ENCODE data around the gene PI4KA. TPM values are rescaled to one million over a fixed set of nuclear protein-coding genes. Genes with fewer than 3 reads are reported as not detected.

Gene PI4KA
- total RNA-seq, 1 donor from 2014 or later, result 80.4 TPM

DNA sequence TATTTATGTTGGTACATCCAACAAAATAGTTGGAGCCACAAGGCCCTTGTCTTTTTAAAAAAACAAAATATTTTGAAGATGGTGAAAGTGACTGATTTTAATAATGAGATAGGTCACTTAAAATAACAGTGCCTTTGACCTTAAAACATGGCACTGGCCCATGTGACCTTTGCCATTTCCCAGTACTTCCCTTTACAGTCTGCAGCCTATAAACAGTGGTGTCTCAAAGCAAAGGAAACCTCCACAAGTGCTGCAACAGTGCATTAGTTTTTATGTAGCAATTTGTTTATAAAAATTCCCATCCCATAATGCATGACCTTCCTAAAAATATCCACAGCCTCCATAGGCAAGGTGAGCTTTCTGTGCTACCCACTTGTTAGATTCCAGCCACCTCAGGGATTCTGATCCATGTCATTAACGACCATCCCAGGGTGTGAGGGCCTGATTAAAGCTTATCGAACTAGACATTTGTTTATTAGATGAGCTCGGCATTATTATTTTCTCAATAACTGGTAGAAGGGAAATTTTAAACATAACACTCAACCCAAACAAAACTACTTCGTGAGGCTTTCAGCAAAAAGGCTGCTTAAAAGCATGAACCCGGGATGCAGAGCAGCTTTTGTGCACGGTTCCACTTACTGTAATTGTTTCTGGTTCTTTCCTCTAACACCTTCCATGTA lies 30.6 kb upstream of the PI4KA start:
- H3K4me3 Mint-ChIP-seq, result no peak overlapping the region

DNA sequence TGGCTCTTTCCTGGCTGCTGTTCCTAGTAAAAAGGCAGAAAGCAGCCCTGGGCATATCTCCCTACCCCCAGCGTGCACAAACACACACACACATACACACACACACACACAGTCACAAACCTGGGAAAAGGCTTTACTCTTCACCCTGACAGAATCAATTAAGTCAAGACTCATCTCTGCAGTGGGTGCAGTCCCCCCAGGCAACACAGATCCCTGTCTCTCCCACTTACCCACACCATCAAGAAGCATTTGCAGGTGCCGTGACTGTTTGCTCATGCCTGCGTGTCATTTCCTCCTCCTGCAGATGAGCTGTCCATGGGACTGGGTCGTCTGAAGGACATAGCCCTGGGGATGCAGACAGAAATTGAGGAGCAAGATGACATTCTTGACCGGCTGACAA lies 28.8 kb upstream of the PI4KA start:
- no peaks in the 10 kb centered on the region for H3K4me1 Mint-ChIP-seq (ENCODE audit: low read depth)
- intact Hi-C loops (cut with micrococcal nuclease), result no loop called here
- H3K27ac Mint-ChIP-seq, result no peak overlapping the region
- H3K36me3 Mint-ChIP-seq (ENCODE audit: low read depth), result peaks cover 26% of the 10 kb centered on the region
- no peak for DNase-seq (ENCODE audit: low spot score)
- no peak overlapping the region for H3K4me3 Mint-ChIP-seq
- no peaks in the 10 kb centered on the region for H3K9me3 Mint-ChIP-seq
- no peaks in the 10 kb centered on the region for H3K27me3 Mint-ChIP-seq (ENCODE audit: insufficient read depth)

More for the DNA sequence above, 30.6 kb upstream of the PI4KA start:
- Mint-ChIP-seq H3K27me3 (ENCODE audit: insufficient read depth) (no peaks in the 10 kb centered on the region), H3K27ac (no peak overlapping the region), H3K9me3 (no peaks in the 10 kb centered on the region), H3K36me3 (ENCODE audit: low read depth) (peaks cover 24% of the 10 kb centered on the region), H3K4me1 (ENCODE audit: low read depth) (no peaks in the 10 kb centered on the region)
- no peak for DNase-seq (ENCODE audit: low spot score)
- intact Hi-C loops (cut with micrococcal nuclease), result no loop called here

DNA sequence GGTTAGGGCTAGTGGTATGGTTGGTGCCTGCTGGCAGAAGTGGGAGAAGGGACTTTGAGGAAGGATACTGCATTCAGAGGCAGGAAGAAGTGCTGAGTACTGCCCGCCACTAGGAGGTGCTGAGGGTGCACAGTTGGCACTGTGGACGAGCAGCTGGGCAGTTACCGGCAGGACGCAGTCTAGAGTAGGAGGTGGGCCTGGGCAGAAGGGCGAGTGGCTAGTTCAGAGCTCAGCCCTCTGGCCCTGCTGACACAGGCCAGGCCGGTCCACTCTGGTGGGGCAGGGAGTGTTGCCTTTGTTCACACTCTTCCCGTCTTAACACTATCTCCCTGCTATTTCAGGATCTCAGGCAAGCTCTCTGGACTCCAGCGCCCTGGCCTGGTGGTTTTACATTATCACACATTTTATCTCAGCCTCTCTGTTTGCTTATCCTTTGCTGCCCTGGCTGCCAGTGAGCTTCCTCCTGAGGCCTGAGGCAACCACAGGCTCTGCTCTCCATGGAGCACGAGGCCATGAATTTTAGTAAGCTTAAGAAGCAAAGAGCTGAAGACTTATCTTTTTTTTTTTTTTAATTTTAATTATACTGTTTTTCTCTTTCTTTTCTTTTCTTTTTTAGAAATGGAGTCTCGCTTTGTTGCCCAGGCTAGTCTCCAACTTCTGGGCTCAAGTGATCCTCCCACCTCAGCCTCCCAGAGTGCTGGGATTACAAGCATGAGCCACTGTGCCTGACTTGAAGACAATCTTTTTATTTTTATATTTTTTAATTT lies 27.1 kb upstream of the PI4KA start:
- peak; percentile 12 for DNase-seq (ENCODE audit: low spot score)
- no peaks in the 10 kb centered on the region for H3K27me3 Mint-ChIP-seq (ENCODE audit: insufficient read depth)
- no peaks in the 10 kb centered on the region for H3K4me1 Mint-ChIP-seq (ENCODE audit: low read depth)
- H3K4me3 Mint-ChIP-seq, result no peak overlapping the region
- intact Hi-C loops (cut with micrococcal nuclease), result no loop called here
- peaks cover 31% of the 10 kb centered on the region for H3K36me3 Mint-ChIP-seq (ENCODE audit: low read depth)
- no peak overlapping the region for H3K27ac Mint-ChIP-seq
- H3K9me3 Mint-ChIP-seq, result no peaks in the 10 kb centered on the region

DNA sequence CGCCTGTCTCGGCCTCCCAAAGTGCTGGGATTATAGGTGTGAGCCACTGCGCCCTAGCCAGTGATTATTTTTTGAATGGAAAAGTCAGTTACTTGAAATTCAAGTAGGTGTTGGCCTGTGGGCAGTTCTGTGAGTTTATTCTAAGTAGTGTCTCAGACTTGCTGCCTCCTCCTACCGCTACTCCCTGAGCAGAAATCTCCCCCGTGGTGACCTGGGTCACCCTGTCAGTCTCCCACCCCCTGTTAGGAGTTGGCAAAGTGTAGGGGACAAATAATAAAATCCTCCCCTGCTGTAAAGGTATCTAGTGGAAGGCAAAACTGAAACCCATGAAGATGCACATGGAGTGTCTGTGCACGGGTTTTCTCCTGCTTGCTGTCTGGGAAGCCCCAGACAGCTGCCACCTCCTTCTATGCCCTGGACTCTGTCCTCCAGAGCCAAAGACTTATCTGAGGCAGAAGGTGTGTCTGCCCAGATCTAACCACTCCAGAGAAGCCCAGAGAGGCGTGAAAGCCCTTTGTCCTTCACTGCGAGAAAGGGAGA lies 26.5 kb upstream of the PI4KA start:
- Mint-ChIP-seq H3K4me1 (ENCODE audit: low read depth) (no peaks in the 10 kb centered on the region), H3K36me3 (ENCODE audit: low read depth) (peaks cover 34% of the 10 kb centered on the region), H3K27ac (no peak overlapping the region), H3K27me3 (ENCODE audit: insufficient read depth) (no peaks in the 10 kb centered on the region), H3K9me3 (no peaks in the 10 kb centered on the region), H3K4me3 (no peak overlapping the region)
- intact Hi-C loops (cut with micrococcal nuclease), result no loop called here
- no peak for DNase-seq (ENCODE audit: low spot score)

DNA sequence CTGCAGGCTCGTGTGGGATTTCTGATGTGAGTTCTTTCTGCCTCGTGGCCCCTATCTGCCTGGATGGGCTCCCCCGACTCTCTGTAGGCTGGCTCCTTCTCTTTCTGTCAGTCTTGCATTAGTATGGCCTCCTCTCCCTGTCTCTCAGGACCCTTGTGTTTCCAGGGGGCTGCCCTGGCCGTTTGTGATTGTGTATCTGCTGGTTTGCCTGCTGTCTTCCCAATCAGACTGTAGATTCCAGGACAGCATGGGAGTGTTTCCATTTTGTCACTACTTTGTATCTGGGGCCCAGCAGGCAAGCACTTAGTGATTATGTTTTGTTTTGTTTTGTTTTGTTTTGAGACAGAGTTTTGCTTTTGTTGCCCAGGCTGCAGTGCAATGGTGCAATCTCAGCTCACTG lies 25.8 kb upstream of the PI4KA start:
- H3K27ac Mint-ChIP-seq, result peak overlapping the region; percentile 23
- H3K36me3 Mint-ChIP-seq (ENCODE audit: low read depth), result peaks cover 28% of the 10 kb centered on the region
- no peak for DNase-seq (ENCODE audit: low spot score)
- no peaks in the 10 kb centered on the region for H3K4me1 Mint-ChIP-seq (ENCODE audit: low read depth)
- no peaks in the 10 kb centered on the region for H3K9me3 Mint-ChIP-seq
- intact Hi-C loops (cut with micrococcal nuclease), result no loop called here
- no peak overlapping the region for H3K4me3 Mint-ChIP-seq
- H3K27me3 Mint-ChIP-seq (ENCODE audit: insufficient read depth), result no peaks in the 10 kb centered on the region

DNA sequence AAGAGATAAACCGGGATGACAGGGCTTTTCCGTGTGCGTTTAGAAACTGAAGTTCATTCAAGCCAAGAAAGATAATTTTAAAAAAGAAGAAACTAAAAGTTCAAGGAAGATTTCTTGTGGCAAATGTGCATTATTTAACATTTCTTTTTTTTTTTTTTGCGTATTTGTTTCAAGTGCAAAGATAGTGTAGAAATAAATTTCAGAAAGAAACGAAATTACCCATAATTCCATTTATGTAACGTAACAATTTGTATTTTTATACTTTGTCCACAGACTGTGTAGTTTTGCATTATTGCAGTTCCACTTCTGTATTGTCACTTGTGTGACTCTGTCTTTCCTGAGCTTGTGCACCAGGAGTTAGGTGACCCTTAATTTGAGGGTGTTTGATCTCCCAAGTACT lies 24.2 kb upstream of the PI4KA start:
- Mint-ChIP-seq H3K4me3 (no peak overlapping the region), H3K36me3 (ENCODE audit: low read depth) (peaks cover 22% of the 10 kb centered on the region), H3K27ac (no peak overlapping the region), H3K9me3 (no peaks in the 10 kb centered on the region), H3K27me3 (ENCODE audit: insufficient read depth) (no peaks in the 10 kb centered on the region), H3K4me1 (ENCODE audit: low read depth) (no peaks in the 10 kb centered on the region)
- DNase-seq (ENCODE audit: low spot score), result no peak
- intact Hi-C loops (cut with micrococcal nuclease), result no loop called here

DNA sequence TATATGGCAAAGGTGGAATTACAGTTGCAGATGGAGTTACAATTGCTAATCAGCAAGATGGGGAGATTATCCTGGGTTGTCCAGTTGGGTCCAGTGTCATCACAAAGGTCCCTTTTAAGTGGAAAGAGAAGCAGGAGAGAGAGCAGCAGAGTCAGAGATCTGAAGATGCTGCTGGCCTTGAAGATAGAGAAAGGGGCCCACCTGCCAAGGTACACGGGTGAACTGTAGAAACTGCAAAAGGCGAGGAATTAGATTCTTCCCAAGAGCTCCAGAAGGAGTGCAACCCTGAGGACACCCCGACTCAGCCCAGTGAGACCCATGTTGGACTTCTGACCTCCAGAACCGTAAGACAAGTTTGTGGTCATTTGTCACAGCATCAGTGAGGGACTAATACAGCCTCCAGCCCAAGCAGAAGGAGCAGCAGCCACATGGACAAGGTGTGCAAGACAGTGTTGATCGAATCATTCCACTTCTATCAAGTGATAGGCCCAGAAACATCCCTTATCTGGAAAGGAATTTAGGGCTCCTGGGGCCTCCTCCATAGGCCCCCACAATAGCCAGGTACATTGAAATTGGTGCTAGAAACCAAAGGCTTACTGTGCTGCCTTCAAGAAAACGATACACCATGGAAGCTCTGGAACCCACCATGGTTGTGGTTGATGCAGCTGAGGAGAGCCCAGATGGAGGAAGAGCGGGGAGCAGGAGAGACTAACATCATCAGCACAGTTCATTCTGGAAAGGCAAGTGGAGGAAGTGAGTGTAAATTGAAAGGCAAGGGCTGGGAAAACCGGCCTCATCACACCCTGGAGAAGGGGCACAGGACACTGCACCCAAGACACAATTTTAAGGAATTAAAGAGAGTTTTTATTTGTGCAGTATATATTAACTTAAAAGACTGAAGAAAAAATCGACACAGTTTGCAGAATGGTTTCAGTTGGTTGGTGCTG lies 23.5 kb upstream of the PI4KA start:
- H3K9me3 Mint-ChIP-seq, result no peaks in the 10 kb centered on the region
- H3K4me1 Mint-ChIP-seq (ENCODE audit: low read depth), result no peaks in the 10 kb centered on the region
- H3K27me3 Mint-ChIP-seq (ENCODE audit: insufficient read depth), result no peaks in the 10 kb centered on the region
- H3K4me3 Mint-ChIP-seq, result no peak overlapping the region
- no peak for DNase-seq (ENCODE audit: low spot score)
- intact Hi-C loops (cut with micrococcal nuclease), result no loop called here
- H3K36me3 Mint-ChIP-seq (ENCODE audit: low read depth), result peaks cover 17% of the 10 kb centered on the region
- H3K27ac Mint-ChIP-seq, result no peak overlapping the region

DNA sequence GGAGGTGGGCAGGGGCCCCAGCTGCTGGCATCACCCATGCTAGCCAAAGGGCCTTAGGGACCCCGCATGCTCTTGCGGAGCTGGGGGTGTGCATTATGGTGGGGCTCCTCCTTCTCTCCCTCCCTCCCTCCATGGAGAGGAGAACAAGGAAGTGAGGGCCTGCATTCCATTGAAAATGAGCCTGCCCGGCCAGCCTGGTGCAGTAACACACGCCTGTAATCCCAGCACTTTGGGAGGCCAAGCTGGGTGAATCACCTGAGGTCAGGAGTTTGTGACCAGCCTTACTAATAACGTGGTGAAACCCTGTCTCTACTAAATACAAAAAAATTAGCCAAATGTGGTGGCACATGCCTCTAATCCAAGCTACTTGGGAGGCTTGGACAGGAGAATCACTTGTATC lies 22.6 kb upstream of the PI4KA start:
- no peak overlapping the region for H3K27ac Mint-ChIP-seq
- no peaks in the 10 kb centered on the region for H3K4me1 Mint-ChIP-seq (ENCODE audit: low read depth)
- no peaks in the 10 kb centered on the region for H3K9me3 Mint-ChIP-seq
- peaks cover 17% of the 10 kb centered on the region for H3K36me3 Mint-ChIP-seq (ENCODE audit: low read depth)
- H3K27me3 Mint-ChIP-seq (ENCODE audit: insufficient read depth), result no peaks in the 10 kb centered on the region
- DNase-seq (ENCODE audit: low spot score), result no peak
- H3K4me3 Mint-ChIP-seq, result no peak overlapping the region
- intact Hi-C loops (cut with micrococcal nuclease), result no loop called here

DNA sequence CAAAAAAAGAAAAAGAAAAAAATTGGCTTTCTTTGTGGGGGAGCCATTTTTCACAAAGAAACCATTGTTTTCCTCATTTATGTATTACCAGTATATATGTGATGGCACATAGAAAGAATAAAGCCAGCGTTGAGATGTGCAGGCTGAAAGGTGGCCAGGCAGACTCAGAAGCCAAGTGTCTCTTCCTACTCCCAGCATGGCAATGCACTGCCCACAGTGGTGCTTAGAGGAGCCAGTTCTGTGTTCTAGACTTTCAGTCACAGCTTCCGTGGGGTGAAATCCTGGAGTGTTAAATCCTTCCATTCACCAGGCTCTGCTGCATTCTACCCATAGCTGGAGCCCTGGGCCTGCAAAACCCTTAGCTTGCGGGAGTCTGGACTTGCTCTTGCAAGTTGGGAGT lies 19.1 kb upstream of the PI4KA start:
- intact Hi-C loops (cut with micrococcal nuclease), result no loop called here
- H3K36me3 Mint-ChIP-seq (ENCODE audit: low read depth), result peaks cover 17% of the 10 kb centered on the region
- H3K4me1 Mint-ChIP-seq (ENCODE audit: low read depth), result no peaks in the 10 kb centered on the region
- no peak for DNase-seq (ENCODE audit: low spot score)
- H3K9me3 Mint-ChIP-seq, result no peaks in the 10 kb centered on the region
- H3K4me3 Mint-ChIP-seq, result no peak overlapping the region
- no peaks in the 10 kb centered on the region for H3K27me3 Mint-ChIP-seq (ENCODE audit: insufficient read depth)
- no peak overlapping the region for H3K27ac Mint-ChIP-seq

DNA sequence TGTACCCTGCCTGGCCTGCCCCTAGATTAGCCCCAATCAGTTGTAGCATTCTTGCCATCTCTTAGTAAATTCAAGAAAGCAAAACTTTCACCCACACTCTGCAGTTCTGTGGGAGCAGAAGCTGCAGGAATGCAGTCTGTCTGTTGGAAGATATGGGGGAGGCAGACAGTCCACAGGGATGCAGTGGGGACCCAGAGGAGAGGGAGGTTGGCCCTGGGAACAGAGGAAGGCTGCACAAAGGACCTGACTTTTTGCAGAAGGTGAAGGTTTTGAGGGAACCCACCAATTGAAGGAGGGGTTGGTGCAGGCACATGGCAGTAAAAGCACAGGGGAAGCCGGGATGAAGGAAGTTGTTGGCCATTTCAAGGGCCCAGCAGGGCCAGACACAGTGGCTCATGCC lies 16.7 kb upstream of the PI4KA start:
- no peak overlapping the region for H3K4me3 Mint-ChIP-seq
- peak overlapping the region; percentile 43 for H3K27ac Mint-ChIP-seq
- no peaks in the 10 kb centered on the region for H3K27me3 Mint-ChIP-seq (ENCODE audit: insufficient read depth)
- intact Hi-C loops (cut with micrococcal nuclease), result no loop called here
- no peak for DNase-seq (ENCODE audit: low spot score)
- H3K9me3 Mint-ChIP-seq, result no peaks in the 10 kb centered on the region
- H3K4me1 Mint-ChIP-seq (ENCODE audit: low read depth), result no peaks in the 10 kb centered on the region
- H3K36me3 Mint-ChIP-seq (ENCODE audit: low read depth), result peaks cover 7% of the 10 kb centered on the region

DNA sequence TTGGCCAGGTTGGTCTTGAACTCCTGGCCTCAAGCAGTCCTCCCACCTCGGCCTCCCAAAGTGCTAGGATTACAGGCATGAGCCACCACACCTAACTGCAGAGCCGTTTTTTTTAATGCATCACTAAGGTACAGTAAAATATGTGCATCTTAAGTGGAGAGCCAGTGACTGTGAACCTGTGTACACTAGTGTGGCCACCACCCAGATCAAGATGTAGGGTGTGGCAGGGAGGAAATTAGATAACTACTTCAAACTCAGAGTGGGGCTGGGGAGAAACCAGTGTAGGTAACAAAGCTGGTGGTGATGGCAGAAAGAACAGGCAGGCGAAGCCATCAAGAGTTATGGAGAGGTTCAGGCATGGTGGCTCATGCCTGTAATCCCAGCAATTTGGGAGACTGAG lies 14.6 kb upstream of the PI4KA start:
- intact Hi-C loops (cut with micrococcal nuclease), result no loop called here
- Mint-ChIP-seq H3K27ac (no peak overlapping the region), H3K4me1 (ENCODE audit: low read depth) (no peaks in the 10 kb centered on the region), H3K27me3 (ENCODE audit: insufficient read depth) (no peaks in the 10 kb centered on the region), H3K36me3 (ENCODE audit: low read depth) (peaks cover 7% of the 10 kb centered on the region), H3K4me3 (no peak overlapping the region), H3K9me3 (no peaks in the 10 kb centered on the region)
- DNase-seq (ENCODE audit: low spot score), result no peak

DNA sequence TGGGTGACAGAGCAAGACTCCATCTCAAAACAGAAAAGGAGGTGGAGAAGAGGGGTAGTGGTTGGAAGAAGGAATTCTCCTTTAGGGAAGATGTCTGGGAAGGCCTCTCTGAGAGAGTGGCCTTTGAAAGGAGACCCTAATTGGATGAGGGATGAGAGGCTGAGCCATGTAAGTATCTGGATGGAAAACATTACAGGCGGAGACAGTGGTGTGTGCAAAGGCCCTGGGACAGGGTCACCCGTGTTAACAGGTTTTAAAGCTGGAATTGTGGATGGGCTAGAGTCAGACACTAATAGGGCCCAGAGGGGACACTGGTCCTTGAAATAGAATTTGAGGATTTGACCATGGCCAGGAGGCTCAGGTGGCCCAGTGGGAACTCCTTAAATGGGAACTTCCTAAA lies 10.6 kb upstream of the PI4KA start:
- H3K4me1 Mint-ChIP-seq (ENCODE audit: low read depth), result peaks cover 19% of the 10 kb centered on the region
- H3K27me3 Mint-ChIP-seq (ENCODE audit: insufficient read depth), result no peaks in the 10 kb centered on the region
- H3K9me3 Mint-ChIP-seq, result no peaks in the 10 kb centered on the region
- H3K27ac Mint-ChIP-seq, result no peak overlapping the region
- no peak for DNase-seq (ENCODE audit: low spot score)
- intact Hi-C loops (cut with micrococcal nuclease), result no loop called here
- peaks cover 8% of the 10 kb centered on the region for H3K36me3 Mint-ChIP-seq (ENCODE audit: low read depth)
- no peak overlapping the region for H3K4me3 Mint-ChIP-seq

All from activated T-helper 1 cell treated with anti-CD3 and anti-CD28 coated beads, Interleukin-12 subunit alpha, Interleukin-12 subunit beta, Interleukin-2, Interleukin-4 antibody, amounts not matched to agents 30 ng/mL and 10 ng/mL and 1 ng/mL, durations not matched to agents 14 hours and 24 hours and 36 hours (primary cell).